T-helper 9 cell (primary cell): ENCODE measurements around the gene TEX2.
"Not testable (repeated sequence)": the region's sequence is repeated elsewhere in the genome, so short reads cannot be mapped to it uniquely, and the experiment has no call there.

Source experiments
- DNase-seq: peaks from one replicate; pipeline ENCODE4 v3.0.0-alpha.2; 2020

The TEX2 gene

GRCh38 chr17:64133546-64134215, 129.4 kb downstream of the TEX2 start:
- no peak for DNase-seq

GRCh38 chr17:64131606-64132270, 131.3 kb downstream of the TEX2 start:
- no peak for DNase-seq

- peak; percentile 43 for DNase-seq
These were observed 132.5 kb downstream of the TEX2 start for GRCh38 chr17:64130559-64131001.

- DNase-seq, result peak; percentile 96
These were observed 133.1 kb downstream of the TEX2 start, which contains the start of gene ERN1 for GRCh38 chr17:64129765-64130558. Gene ERN1 (minus strand): TSS chr17:64130144. CDS start chr17:64130029, 115 bp downstream.

- DNase-seq, result no peak
These were observed 133.6 kb downstream of the TEX2 start for GRCh38 chr17:64129515-64129764.

- DNase-seq, result no peak
These were observed 134.1 kb downstream of the TEX2 start for GRCh38 chr17:64128787-64129514.

GRCh38 chr17:64126918-64127317, 136.1 kb downstream of the TEX2 start:
- DNase-seq, result no peak

GRCh38 chr17:64125937-64126336, 137.1 kb downstream of the TEX2 start:
- no peak for DNase-seq

GRCh38 chr17:64124609-64125008, 138.5 kb downstream of the TEX2 start:
- no peak for DNase-seq

- DNase-seq, result no peak
These were observed 139.9 kb downstream of the TEX2 start for GRCh38 chr17:64123114-64123513.

GRCh38 chr17:64120972-64121786, 141.9 kb downstream of the TEX2 start:
- DNase-seq, result not testable (repeated sequence)

GRCh38 chr17:64120159-64120810, 142.8 kb downstream of the TEX2 start:
- DNase-seq, result no peak

GRCh38 chr17:64117981-64118979, 144.8 kb downstream of the TEX2 start:
- no peak for DNase-seq

- no peak for DNase-seq
These were observed 147.1 kb downstream of the TEX2 start for GRCh38 chr17:64115822-64116534.

- no peak for DNase-seq
These were observed 147.9 kb downstream of the TEX2 start for GRCh38 chr17:64115043-64115698.

GRCh38 chr17:64113006-64113405, 150.1 kb downstream of the TEX2 start:
- no peak for DNase-seq

GRCh38 chr17:64111831-64112230, 151.2 kb downstream of the TEX2 start:
- DNase-seq, result no peak

GRCh38 chr17:64110379-64111152, 152.5 kb downstream of the TEX2 start:
- DNase-seq, result no peak
